NCI-H2107 (cell line): ENCODE results near the gene AMMECR1L.
"Not testable (repeated sequence)": the region's sequence is repeated elsewhere in the genome, so short reads cannot be mapped to it uniquely, and the experiment has no call there.

Experiments used
- DNase-seq: peaks from one replicate; lab custom pipeline; 2025; lab: John Stamatoyannopoulos, UW

AMMECR1L gene

GRCh38 chr2:127885780-127886592 lies at the start of gene AMMECR1L:
Gene AMMECR1L, minus strand, starts transcription at chr2:127885956. Its CDS starts 11,722 bp downstream, at chr2:127874234.
- DNase-seq = not testable (repeated sequence)

- DNase-seq = no peak
These were observed 49.6 kb upstream of the AMMECR1L start for GRCh38 chr2:127935337-127935736.

- no peak for DNase-seq
These were observed 46.6 kb upstream of the AMMECR1L start for GRCh38 chr2:127932199-127932876.

GRCh38 chr2:127929449-127929848 lies 43.7 kb upstream of the AMMECR1L start:
- DNase-seq = no peak

- DNase-seq = no peak
These were observed 41.6 kb upstream of the AMMECR1L start for GRCh38 chr2:127927384-127927783.

- no peak for DNase-seq
These were observed 32.2 kb upstream of the AMMECR1L start for GRCh38 chr2:127917916-127918315.

- no peak for DNase-seq
These were observed 28.2 kb upstream of the AMMECR1L start for GRCh38 chr2:127913808-127914457.

- DNase-seq = no peak
These were observed 26.0 kb upstream of the AMMECR1L start for GRCh38 chr2:127911737-127912136.

GRCh38 chr2:127910415-127910814 lies 24.7 kb upstream of the AMMECR1L start:
- no peak for DNase-seq

GRCh38 chr2:127909019-127909418 lies 23.3 kb upstream of the AMMECR1L start:
- DNase-seq = no peak

GRCh38 chr2:127907733-127908400 lies 22.1 kb upstream of the AMMECR1L start:
- DNase-seq = not testable (repeated sequence)

GRCh38 chr2:127906206-127906926 lies 20.6 kb upstream of the AMMECR1L start:
- DNase-seq = no peak

GRCh38 chr2:127901339-127902056 lies 15.7 kb upstream of the AMMECR1L start:
- no peak for DNase-seq

GRCh38 chr2:127897531-127898211 lies 11.9 kb upstream of the AMMECR1L start:
- DNase-seq = no peak

- DNase-seq = no peak
These were observed 7.7 kb upstream of the AMMECR1L start for GRCh38 chr2:127893494-127893893.

- DNase-seq = no peak
These were observed 7.3 kb upstream of the AMMECR1L start for GRCh38 chr2:127893033-127893432.

GRCh38 chr2:127891811-127892210 lies 6.1 kb upstream of the AMMECR1L start:
- no peak for DNase-seq

GRCh38 chr2:127890756-127891155 lies 5.0 kb upstream of the AMMECR1L start:
- DNase-seq = not testable (repeated sequence)

GRCh38 chr2:127888772-127889171 lies 3.0 kb upstream of the AMMECR1L start:
- DNase-seq = no peak

- no peak for DNase-seq
These were observed 2.0 kb upstream of the AMMECR1L start for GRCh38 chr2:127887776-127888130.
